ENCODE results near the gene EIF5AL1. TPM values are rescaled to one million over a fixed set of nuclear protein-coding genes. Genes with fewer than 3 reads are reported as not detected.

EIF5AL1 gene
- total and polyA plus RNA-seq, 2 donors (not counting 1 experiment from before 2014, with no cell fraction given) = 0.76 to 1.7 TPM

- Histone ChIP-seq H3K27me3 (replicated peaks in 1 of 4; ENCODE audit: control extremely low read depth in 1 of 4, control insufficient read depth in 3 of 4, insufficient read depth in 4 of 4, low read length in 3 of 4) (peaks cover 0 to 6% (median 3%) of the 10 kb centered on the region in 4 experiments), H2AFZ (ENCODE audit: insufficient read depth, low read depth, low read length, poor library complexity, severe bottlenecking) (no peak overlapping the region), H3K9me3 (ENCODE audit: control extremely low read depth in 1 of 3, control insufficient read depth in 2 of 3, insufficient read depth in 1 of 3, low read length in 2 of 3) (no peaks in the 10 kb centered on the region), H3K4me3 (ENCODE audit: control extremely low read depth in 1 of 5, extremely low read depth in 1 of 5, insufficient read depth in 1 of 5, low read depth in 2 of 5, low read length in 4 of 5) (no peak overlapping the region), H3K36me3 (replicated peaks in 1 of 2; ENCODE audit: control extremely low read depth in 1 of 2, control insufficient read depth in 1 of 2, extremely low read depth in 1 of 2, insufficient read depth in 2 of 2, low read length in 1 of 2) (no peaks in the 10 kb centered on the region), H3K4me1 (ENCODE audit: control insufficient read depth in 2 of 2, insufficient read depth in 2 of 2, low read length in 2 of 2) (no peaks in the 10 kb centered on the region), H3K27ac (ENCODE audit: low read length in 2 of 2) (no peak overlapping the region), H4K20me1 (ENCODE audit: control insufficient read depth, insufficient read depth, low read length, poor library complexity, severe bottlenecking) (no peaks in the 10 kb centered on the region), H3K79me2 (ENCODE audit: control insufficient read depth, insufficient read depth, low read length) (no peaks in the 10 kb centered on the region), H3K4me2 (replicated peaks; ENCODE audit: low read depth, low read length, poor library complexity, severe bottlenecking) (no peak overlapping the region), H3K9ac (ENCODE audit: low read length) (no peak overlapping the region)
- ChIA-PET CTCF (interaction anchor here (0.9 to 1.0 kb wide), 2 partner anchors 12 to 101 kb away, joined by 3 to 4 read pairs; no protein-coding TSS in a partner anchor), POLR2A (no interaction called here)
- Mint-ChIP-seq H3K27ac (no peak overlapping the region), H3K27me3 (peaks cover 42% of the 10 kb centered on the region), H3K4me3 (no peak overlapping the region), H3K9me3 (ENCODE audit: insufficient read depth) (no peaks in the 10 kb centered on the region), H3K4me1 (no peaks in the 10 kb centered on the region)
- TF ChIP-seq EZH2 (IDR thresholded peaks at IDR 0.05; ENCODE audit: borderline replicate concordance, insufficient read depth, low read depth, low read length, poor library complexity, severe bottlenecking) = no peak
- TF ChIP-seq, protein P1, sequence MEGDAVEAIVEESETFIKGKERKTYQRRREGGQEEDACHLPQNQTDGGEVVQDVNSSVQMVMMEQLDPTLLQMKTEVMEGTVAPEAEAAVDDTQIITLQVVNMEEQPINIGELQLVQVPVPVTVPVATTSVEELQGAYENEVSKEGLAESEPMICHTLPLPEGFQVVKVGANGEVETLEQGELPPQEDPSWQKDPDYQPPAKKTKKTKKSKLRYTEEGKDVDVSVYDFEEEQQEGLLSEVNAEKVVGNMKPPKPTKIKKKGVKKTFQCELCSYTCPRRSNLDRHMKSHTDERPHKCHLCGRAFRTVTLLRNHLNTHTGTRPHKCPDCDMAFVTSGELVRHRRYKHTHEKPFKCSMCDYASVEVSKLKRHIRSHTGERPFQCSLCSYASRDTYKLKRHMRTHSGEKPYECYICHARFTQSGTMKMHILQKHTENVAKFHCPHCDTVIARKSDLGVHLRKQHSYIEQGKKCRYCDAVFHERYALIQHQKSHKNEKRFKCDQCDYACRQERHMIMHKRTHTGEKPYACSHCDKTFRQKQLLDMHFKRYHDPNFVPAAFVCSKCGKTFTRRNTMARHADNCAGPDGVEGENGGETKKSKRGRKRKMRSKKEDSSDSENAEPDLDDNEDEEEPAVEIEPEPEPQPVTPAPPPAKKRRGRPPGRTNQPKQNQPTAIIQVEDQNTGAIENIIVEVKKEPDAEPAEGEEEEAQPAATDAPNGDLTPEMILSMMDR (IDR thresholded peaks at IDR 0.05) = no peak
- WGBS (ENCODE audit: insufficient coverage) = 61% methylated on average over 2 of the region's 3 CpGs
- no peak for DNase-seq
- no peak for ATAC-seq (ENCODE audit: low read depth)
- intact Hi-C loops (cut with micrococcal nuclease) = no loop called here
These were observed 36.5 kb upstream of the EIF5AL1 start for GRCh38 chr10:79475877-79476276.

DNA sequence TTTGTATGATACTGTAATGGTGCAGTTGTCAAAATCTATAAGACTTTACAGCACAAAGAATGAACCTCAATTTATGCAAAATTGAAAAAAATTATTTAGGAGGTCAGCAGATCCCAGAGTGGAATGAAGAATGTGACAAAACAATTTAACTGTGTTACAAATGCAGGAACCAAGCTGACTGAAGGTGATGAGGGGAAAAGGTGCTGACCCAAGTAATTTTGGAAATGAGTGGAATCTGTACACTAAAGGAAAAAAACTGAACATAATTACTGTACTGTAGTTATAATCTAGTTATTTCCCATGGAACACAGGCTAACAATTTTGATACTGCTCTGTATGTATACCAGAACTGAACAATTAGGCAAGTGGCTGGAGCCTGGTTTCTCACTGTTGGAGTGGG is 35.7 kb upstream of the EIF5AL1 start:
- POLR2A ChIA-PET = no interaction called here
- peaks cover 0 to 2% (median 0%) of the 10 kb centered on the region in 3 donors for H3K9me3 ChIP-seq (ENCODE audit: control extremely low read depth in 1 of 3, control insufficient read depth in 2 of 3, insufficient read depth in 1 of 3, low read length in 2 of 3)

More for the DNA sequence above, 35.7 kb upstream of the EIF5AL1 start:
- CTCF ChIA-PET = interaction anchor here (0.7 to 1.7 kb wide), 5 partner anchors 9 to 1174 kb away, joined by 3 to 5 read pairs (median 3); no protein-coding TSS in a partner anchor
- H3K27ac Mint-ChIP-seq = no peak overlapping the region
- intact Hi-C loops (cut with micrococcal nuclease) = no loop called here
- Histone ChIP-seq H3K79me2 (ENCODE audit: control insufficient read depth, insufficient read depth, low read length) (no peaks in the 10 kb centered on the region), H3K4me3 (ENCODE audit: control extremely low read depth in 1 of 5, extremely low read depth in 1 of 5, insufficient read depth in 1 of 5, low read depth in 2 of 5, low read length in 4 of 5) (no peak overlapping the region), H3K27me3 (replicated peaks in 1 of 4; ENCODE audit: control extremely low read depth in 1 of 4, control insufficient read depth in 3 of 4, insufficient read depth in 4 of 4, low read length in 3 of 4) (peaks cover 0 to 6% (median 1%) of the 10 kb centered on the region in 4 experiments), H4K20me1 (ENCODE audit: control insufficient read depth, insufficient read depth, low read length, poor library complexity, severe bottlenecking) (no peaks in the 10 kb centered on the region), H3K4me1 (ENCODE audit: control insufficient read depth in 2 of 2, insufficient read depth in 2 of 2, low read length in 2 of 2) (no peaks in the 10 kb centered on the region), H3K36me3 (replicated peaks in 1 of 2; ENCODE audit: control extremely low read depth in 1 of 2, control insufficient read depth in 1 of 2, extremely low read depth in 1 of 2, insufficient read depth in 2 of 2, low read length in 1 of 2) (no peaks in the 10 kb centered on the region), H3K27ac (ENCODE audit: low read length in 2 of 2) (no peak overlapping the region), H2AFZ (ENCODE audit: insufficient read depth, low read depth, low read length, poor library complexity, severe bottlenecking) (no peak overlapping the region), H3K4me2 (replicated peaks; ENCODE audit: low read depth, low read length, poor library complexity, severe bottlenecking) (no peak overlapping the region), H3K9ac (ENCODE audit: low read length) (no peak overlapping the region)
- H3K9me3 Mint-ChIP-seq (ENCODE audit: insufficient read depth) = no peaks in the 10 kb centered on the region
- TF ChIP-seq EZH2 (IDR thresholded peaks at IDR 0.05; ENCODE audit: borderline replicate concordance, insufficient read depth, low read depth, low read length, poor library complexity, severe bottlenecking) = no peak
- TF ChIP-seq, protein P1 (IDR thresholded peaks at IDR 0.05) = no peak
- ATAC-seq (ENCODE audit: low read depth) (no peak), DNase-seq (no peak)
- no peaks in the 10 kb centered on the region for H3K4me1 Mint-ChIP-seq
- H3K27me3 Mint-ChIP-seq = peaks cover 45% of the 10 kb centered on the region
- H3K4me3 Mint-ChIP-seq = no peak overlapping the region
